Measurements from ENCODE around the gene WIPI1. TPM values are rescaled to one million over a fixed set of nuclear protein-coding genes. Genes with fewer than 3 reads are reported as not detected.

Gene WIPI1
- total and polyA plus RNA-seq, 7 donors: 80.3 to 197 (median 136) TPM

DNA sequence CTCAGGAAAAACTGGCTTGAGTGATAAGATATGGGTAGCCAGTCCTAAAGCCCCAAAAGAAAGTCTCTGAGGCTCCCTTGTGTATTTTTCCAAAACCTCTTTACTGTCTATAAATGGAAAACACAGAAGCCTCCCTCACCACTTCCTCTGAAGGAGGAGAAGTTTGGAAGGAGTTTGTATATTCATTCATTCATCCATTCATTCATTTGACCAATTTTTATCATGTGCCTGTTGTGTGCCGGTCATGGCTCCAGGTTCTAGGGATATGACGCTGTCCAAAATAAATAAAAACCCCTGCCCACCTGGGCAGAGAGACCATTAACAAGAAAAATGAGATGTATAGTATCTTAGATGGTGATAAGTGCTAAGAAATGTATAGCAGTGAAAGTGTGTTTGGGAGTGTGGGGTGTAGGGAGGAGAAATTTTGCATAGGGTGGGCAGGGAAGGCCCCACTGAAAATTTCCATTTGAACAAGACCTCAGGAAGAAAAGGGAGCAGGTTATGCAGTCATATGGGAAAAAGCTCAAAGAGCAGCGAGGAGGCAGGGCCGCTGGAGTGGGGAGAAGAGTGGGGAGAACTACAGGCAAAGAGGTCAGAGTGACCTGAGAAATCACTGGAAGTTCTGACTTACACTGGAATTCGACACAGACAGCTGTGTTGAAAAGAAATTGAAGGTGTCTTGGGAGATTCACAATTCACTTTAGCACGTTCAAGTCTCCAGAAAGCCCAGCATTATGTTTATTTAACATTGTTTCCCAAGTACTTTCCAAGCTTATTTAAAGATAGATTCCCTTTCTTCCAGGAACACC is 6.1 kb upstream of the WIPI1 start:
- intact Hi-C loops (cut with DNase I): loop anchor here (2.0 to 10.0 kb wide), 9 partner anchors 27 to 741 kb away; partner anchors contain the start of gene PRKAR1A (in 1 of the 2)
- ATAC-seq: no peak
- peaks cover 34% of the 10 kb centered on the region for H3K4me1 ChIP-seq
- peak overlapping the region; percentile 98 for H3K27ac ChIP-seq
- 53 to 58% (median 55%) methylated on average over 6 of the region's 6 CpGs for WGBS, 3 donors
- H3K9me3 ChIP-seq: no peaks in the 10 kb centered on the region
- no peak for DNase-seq
- H3K27me3 ChIP-seq (ENCODE audit: insufficient read depth in 3 of 3, low read length in 2 of 3): no peaks in the 10 kb centered on the region
- no peaks in the 10 kb centered on the region for H3K36me3 ChIP-seq (ENCODE audit: insufficient read depth in 1 of 2, low read depth in 1 of 2)
- H3K4me3 ChIP-seq: no peak overlapping the region
- no peak for TF ChIP-seq CTCF (IDR thresholded peaks at IDR 0.05)

- WGBS, 3 donors: 21 to 24% (median 21%) methylated on average over 15 of the region's 15 CpGs
- peak; percentile 70 to 81 (median 74) for ATAC-seq
- H3K9me3 ChIP-seq: no peaks in the 10 kb centered on the region
- peak; percentile 74 for TF ChIP-seq CTCF (IDR thresholded peaks at IDR 0.05)
- no peaks in the 10 kb centered on the region for H3K36me3 ChIP-seq (ENCODE audit: insufficient read depth in 1 of 2, low read depth in 1 of 2)
- no peaks in the 10 kb centered on the region for H3K27me3 ChIP-seq (ENCODE audit: insufficient read depth in 3 of 3, low read length in 2 of 3)
- intact Hi-C loops (cut with DNase I): loop anchor here (2.0 to 10.0 kb wide), 9 partner anchors 26 to 740 kb away; partner anchors contain the start of gene PRKAR1A (in 1 of the 2)
- peak; percentile 51 to 67 for DNase-seq
- H3K4me1 ChIP-seq: peaks cover 38% of the 10 kb centered on the region
- peak overlapping the region; percentile 98 for H3K27ac ChIP-seq
- no peak overlapping the region for H3K4me3 ChIP-seq
Observed at GRCh38 chr17:68462381-68463210, 5.3 kb upstream of the WIPI1 start.

DNA sequence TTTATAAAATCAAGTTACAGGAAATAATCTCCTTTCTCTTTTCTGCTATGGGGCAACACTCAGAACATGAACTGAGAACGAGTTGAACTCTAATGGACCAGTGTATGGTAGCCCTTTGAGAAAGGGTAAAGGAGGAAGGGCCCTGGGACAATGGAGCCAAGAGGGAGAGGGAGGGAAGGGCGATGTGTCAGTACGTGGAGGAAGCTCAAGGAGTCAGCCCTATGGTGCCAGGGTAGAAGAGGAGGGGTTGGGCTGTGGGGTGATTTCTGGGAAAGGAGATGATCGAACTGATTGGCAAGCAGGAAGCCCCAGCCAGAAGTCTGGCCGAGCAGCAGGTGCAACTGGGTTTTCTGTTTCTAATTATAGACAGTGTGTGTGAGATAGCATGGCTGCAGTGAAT is 4.3 kb upstream of the WIPI1 start:
- H3K4me3 ChIP-seq: peak overlapping the region; percentile 13
- no peaks in the 10 kb centered on the region for H3K9me3 ChIP-seq
- peak; percentile 46 to 57 (median 50) for ATAC-seq
- H3K36me3 ChIP-seq (ENCODE audit: insufficient read depth in 1 of 2, low read depth in 1 of 2): no peaks in the 10 kb centered on the region
- TF ChIP-seq CTCF (IDR thresholded peaks at IDR 0.05): no peak
- peaks cover 38% of the 10 kb centered on the region for H3K4me1 ChIP-seq
- WGBS, 3 donors: 9 to 13% (median 10%) methylated on average over 5 of the region's 5 CpGs
- H3K27me3 ChIP-seq (ENCODE audit: insufficient read depth in 3 of 3, low read length in 2 of 3): no peaks in the 10 kb centered on the region
- peak overlapping the region; percentile 98 for H3K27ac ChIP-seq
- intact Hi-C loops (cut with DNase I): loop anchor here (5.0 to 10.0 kb wide), 4 partner anchors 51 to 739 kb away; partner anchors contain the start of gene PRKAR1A (in 1 of the 2)
- peak in 1 of 2 donors; percentile 57 for DNase-seq

DNA sequence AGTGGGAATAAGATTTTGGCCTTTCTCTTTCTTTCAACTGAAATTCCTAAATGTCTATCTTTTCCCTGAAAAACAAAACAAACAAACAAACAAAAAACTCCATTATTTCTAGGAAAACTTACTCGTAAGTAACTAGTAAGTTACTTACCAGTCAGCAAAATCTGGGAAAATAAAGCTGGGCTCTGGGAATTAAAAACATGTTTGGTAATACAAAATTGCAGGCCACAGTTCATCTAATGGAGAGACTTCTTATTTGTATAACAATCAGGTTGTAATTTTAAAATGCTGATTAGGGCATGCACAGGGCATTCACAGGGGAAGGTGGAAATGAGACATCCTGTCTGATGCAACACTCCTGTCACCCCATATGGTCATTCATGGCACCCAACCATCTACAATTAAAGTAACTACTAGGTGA is 3.8 kb upstream of the WIPI1 start:
- H3K4me3 ChIP-seq: peak overlapping the region; percentile 13
- H3K9me3 ChIP-seq: no peaks in the 10 kb centered on the region
- intact Hi-C loops (cut with DNase I): loop anchor here (5.0 to 10.0 kb wide), 4 partner anchors 51 to 739 kb away; partner anchors contain the start of gene PRKAR1A (in 1 of the 2)
- no peak for DNase-seq
- WGBS, 3 donors: 77 to 100% (median 92%) methylated on average over 1 of the region's 1 CpG
- no peak for TF ChIP-seq CTCF (IDR thresholded peaks at IDR 0.05)
- H3K4me1 ChIP-seq: peaks cover 38% of the 10 kb centered on the region
- H3K27me3 ChIP-seq (ENCODE audit: insufficient read depth in 3 of 3, low read length in 2 of 3): no peaks in the 10 kb centered on the region
- peak overlapping the region; percentile 98 for H3K27ac ChIP-seq
- peak in 1 of 4 donors; percentile 22 for ATAC-seq
- no peaks in the 10 kb centered on the region for H3K36me3 ChIP-seq (ENCODE audit: insufficient read depth in 1 of 2, low read depth in 1 of 2)

Data from psoas muscle (tissue), 8 donors.